NCI-H2029 treated with DMSO at 0.1 percent for 48 hours (cell line): ENCODE measurements around the gene EFCAB9.
"Not testable (repeated sequence)": the region's sequence is repeated elsewhere in the genome, so short reads cannot be mapped to it uniquely, and the experiment has no call there.

Experiments
- DNase-seq: peaks from one replicate; lab custom pipeline; 2025; lab: John Stamatoyannopoulos, UW

The EFCAB9 gene

DNA sequence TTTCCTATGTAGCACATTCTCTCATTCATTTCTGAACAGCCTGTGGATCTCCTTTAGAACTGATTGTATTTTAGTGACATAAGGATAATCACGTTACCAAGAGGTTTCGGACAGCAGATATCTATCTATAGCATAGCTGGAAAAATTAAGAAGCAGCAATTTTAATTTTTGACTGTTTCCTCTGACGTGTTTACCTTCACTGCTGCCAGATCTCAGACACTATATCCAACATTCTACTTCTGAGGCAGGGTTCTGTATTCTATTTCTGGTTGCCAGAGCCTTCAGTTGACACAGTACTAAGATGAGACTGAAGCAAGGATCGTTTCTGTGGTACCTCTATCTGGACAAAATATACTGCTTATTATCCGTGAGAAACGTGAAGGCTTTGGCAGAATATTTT, at the start of gene EFCAB9:
TSS of gene EFCAB9 (plus strand) at position 301 of the 400 bp plus-strand sequence. CDS start at position 302, 1 bp downstream.
- DNase-seq: no peak

DNA sequence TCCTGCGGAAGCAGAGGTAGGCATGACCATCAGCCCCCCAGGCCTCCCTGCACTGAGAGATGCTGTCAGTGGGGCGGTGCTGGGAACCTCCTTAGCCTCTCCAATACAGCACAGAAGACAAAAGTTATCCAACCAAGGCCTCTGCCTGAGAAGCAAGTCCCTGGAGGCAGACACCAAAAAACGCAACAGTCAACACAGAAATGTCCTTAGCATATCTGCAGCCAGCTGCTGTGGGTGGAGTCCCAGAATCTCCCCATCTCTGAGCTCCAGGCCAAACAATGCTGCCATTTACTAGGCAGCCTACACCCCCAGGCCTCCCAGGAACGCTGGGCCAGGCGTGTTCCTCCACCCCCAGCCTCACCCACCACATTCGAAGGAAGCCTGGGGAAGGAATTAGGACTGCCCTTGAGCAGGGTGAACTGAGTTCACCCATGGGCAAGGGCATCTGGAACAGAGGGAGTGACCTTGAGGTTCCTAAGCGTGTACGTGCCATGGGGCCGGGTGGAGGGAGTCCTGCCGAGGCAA, 49.6 kb upstream of the EFCAB9 start:
- DNase-seq: no peak

DNA sequence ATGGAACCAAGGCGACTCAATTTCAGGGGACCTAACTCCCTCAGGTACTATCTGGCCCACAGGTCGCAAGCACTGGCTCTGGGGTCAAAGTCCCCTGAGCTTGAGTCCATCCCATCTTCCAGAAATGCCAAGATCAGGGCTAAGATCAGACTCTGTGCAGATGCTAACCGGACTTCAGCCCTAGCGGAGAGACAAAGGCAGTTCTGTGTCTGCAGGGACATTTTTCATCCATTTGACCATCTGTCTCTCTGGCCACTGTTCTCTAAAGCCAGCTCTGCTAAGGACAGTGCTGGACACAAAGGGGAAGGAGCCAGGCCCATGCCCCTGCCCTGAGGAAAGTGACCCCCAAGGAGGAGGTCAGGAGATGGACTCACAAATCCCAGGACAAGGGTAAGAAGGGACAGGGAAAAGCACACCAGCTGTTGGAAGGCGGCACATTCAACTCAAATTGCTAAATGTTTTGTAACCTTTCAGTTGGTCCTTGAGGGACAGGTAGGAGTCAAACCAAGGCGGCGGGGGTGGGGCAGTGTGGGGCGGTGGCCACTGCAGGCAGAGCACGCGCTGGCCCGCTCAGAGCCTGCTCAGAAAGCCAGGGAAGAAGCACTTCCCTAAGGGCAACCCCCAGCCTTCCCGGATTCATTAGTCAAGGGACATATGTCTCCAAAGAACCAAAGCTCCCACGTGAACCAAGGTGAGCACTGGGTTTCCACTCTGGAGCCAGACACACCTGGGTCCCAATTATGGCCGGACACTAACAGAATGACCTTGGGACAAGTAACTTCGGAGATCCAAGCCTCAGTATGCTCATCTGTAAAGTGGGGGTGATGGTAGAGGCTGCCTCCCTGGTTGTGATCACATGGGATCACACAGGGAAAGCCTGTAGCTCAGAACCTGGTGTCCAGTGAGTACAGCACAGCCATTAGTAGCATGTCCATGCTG, 48.8 kb upstream of the EFCAB9 start:
- no peak for DNase-seq

DNA sequence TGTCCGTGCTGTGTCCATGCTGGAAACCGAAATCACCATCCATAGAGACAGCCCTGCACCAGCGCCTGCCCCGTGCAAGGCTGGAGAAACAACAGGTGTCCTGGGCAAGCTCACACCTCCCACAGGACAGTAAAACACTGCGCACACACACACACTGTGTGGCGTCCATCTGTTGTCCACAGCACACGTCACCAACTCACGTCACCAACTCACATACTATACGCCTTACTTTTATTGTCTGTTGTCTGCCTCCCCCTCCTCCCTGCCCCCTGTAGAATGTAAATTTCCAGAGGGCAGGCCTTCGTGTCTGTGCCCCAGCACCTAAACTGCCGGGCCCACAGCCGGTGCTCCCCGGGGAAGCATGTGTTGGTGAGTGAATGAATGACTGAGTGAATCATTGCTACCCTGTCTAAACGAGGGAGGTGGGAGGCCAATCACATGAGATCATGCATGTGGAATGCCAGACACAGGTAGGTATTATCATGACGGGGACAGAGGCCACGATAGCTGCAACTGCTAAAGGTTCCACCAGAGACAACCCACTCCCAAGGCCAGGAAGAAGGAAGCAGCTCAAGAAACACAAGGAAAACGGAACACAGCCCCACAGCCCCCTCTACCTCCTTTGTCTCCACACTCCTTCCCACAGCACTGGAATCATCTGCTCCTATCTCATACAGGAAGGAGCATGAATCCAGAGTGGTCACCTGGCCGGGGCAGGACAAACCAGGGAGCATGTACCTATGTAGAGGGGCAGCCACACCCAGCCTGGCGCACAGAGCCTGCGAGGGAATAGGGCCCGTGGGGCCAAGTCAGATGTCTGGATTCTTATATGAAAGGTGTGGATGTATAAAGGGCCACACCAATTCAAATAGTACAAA, 47.9 kb upstream of the EFCAB9 start:
- no peak for DNase-seq

DNA sequence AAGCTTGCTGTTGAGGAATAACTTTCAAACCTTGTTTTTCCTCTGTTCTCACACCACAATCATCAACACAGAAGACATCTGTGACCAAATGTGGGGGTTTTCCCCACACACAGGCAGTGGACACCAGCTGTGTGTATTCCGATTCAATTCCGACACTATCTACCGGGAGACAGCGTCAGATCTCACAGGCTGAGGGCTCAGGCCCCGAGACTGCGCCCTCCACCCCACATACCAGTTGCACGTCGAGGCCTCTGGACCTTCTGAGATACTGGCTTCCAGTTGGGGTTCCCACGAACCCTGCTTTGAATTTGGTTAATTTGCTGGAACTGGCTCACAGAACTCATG, 47.3 kb upstream of the EFCAB9 start:
- DNase-seq: no peak

DNA sequence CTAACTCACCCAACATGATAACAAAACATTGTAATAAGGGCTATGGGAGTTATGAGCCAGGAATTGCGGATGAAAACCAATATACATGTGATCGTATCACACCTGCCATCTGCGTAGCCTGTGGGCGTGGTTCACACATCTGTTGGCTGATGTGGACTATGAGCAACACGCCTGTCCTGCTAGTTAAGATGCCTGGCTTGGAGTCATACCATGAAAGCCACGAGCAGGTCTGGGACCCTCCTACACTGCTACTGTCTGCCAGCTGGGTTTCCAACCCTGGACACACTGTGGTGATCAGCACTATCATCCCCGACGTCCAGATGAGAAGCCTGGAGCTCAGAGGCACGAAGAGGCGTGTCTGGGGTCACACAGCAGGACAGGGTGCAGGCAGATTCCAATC, 46.1 kb upstream of the EFCAB9 start:
- no peak for DNase-seq

DNA sequence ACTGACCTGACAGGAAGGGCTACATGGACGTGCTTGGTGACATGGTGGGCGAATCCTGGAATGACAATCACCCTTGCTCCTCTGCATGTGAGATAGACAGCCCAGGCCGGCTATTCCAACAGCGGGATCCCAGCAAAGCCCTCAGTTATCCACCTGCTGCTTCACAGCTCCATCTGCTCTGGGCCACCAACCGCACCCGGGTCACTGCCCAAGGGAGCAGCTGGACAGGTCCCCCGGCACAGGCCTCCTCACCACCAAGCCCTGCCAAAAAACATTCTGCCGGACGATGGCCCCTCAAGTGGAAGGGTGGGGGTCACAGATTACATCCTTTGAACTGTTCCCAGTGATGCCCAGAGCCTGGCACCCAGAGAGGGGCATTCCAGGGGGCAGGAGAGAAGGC, 45.6 kb upstream of the EFCAB9 start:
- DNase-seq: no peak

DNA sequence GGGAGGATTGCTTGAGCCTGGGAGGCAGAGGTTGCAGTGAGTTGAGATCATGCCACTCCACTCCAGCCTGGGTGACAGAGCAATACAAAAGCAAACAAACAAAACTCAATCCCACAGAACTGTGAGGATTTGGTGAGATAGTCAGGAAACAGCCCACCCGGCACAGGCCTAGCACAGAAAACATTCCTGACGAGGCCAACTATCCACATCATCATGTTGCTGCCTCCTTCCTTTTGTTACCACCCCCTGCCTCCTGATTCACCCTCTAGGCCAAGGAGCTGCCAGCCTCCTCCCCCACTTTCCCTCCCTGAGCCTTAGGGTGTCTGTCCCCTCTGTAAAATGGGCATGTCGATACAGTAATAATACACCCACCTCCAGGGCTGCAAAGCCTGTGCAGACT, 44.9 kb upstream of the EFCAB9 start:
- no peak for DNase-seq

DNA sequence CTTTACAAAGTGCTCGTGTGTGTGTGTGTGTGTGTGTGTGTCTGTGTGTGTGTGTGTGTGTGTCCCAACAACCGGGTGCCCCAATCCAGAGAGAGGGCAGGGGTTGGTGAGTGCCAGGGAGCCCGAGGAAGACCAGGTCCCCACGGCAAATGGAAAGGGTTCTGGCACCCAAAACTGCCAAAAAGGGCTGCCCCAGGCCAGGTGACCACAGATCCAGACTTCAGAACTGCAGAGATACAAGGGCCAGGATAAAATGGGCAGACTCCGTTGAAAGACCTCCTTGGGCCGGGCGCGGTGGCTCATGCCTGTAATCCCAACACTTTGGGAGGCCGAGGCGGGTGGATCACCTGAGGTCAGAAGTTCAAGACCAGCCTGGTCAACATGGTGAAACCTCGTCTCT, 44.5 kb upstream of the EFCAB9 start:
- not testable (repeated sequence) for DNase-seq

DNA sequence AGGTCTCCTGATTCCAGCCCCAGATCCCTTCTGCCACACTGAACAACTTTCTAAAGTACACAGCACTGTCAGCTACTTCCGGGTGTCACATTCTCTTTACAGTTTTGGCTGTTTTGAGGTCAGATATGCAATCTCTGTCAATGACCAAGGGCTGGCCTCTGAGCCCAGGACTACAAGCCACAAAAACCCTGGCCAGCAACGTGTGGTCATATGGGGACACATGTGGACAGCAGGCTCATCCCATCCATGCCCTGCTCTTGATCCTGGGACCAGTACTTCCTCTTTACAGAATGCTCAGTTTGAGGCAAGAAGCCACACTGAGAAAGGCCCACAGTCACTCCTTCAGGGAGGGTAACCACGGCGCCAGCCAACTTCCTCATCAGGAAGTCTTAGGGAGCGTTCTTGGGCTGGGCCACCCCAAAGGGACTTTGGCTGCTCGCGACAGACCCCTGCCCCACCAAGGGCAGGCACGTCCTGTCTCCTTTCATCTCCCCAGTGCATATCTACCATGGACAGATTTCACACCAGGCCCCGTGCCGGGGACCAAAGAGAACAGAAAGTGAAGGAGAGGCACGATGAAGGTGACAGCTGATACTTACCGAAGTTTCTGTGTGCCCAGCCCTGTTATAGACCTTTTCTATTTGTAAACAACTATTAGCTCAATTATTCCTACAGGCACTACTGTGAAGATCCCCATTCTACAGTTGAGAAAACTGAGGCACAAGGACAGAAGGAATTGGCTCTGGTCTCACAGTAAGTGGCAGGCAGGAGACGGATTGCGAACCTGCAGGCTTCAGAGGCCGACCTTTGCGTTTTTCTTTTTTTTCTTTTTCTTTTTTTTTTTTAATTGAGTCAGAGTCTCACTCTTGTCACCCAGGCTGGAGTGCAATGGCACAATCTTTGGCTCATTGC, 43.2 kb upstream of the EFCAB9 start:
- DNase-seq: no peak

DNA sequence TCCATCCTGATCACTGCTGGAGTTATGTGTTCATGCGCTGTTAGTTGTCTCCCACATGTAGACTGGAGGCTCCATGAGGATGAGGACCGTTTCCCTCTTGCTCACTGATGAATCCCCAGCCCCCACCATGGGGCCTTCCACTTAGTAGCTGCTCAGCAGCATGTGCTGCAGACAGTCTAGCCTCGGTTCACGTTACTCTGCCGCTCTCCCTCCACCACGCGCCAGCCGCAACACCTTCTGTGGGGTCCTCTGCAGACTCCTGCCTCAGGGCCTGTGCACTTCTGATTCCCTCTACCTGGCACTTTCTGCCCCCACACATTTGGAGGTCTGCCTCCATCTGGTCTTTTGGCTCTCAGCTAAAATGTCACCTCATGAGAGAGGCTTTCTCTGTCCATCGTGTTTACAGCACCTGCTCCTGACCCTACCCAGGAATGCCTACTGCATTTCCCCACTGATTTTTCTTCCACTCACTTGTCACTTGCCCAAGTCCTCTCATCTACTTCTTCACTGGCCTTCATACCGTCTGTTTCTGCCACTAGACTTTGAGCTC, 42.2 kb upstream of the EFCAB9 start:
- DNase-seq: no peak

DNA sequence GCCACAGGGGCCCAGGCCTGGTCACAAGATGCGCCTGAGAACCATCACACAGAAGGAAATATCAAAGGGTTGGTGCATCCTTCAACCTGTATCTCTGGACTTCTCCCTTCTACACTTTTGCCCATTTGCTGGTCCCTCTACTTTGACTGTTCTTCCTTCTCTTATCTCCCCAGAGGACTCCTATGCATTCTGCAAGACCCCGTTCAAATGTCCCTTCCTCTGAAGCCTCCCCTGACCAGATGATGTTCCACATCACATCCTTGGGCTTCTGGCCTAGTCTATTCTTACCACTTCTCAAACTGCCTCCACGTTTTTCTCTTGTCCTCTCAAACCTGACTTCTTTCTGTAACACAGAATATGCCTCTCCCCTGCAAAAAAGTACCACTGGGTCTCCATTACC, 40.3 kb upstream of the EFCAB9 start:
- DNase-seq: no peak

DNA sequence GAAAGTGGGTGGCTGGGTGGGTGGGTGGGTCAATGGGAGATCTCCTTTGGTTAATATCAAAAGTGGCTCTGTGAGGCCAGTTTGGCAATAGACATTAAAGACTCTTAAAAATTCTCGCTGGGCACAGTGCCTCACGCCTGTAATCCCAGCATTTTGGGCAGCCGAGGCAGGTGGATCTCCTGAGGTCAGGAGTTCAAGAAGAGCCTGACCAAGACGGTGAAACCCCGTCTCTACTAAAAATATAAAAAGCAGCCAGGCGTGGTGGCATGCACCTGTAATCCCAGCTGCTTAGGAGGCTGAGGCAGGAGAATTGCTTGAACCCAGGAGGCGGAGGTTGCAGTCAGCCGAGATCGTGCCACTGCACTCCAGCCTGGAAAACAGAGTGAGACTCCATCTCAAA, 38.9 kb upstream of the EFCAB9 start:
- DNase-seq: not testable (repeated sequence)

DNA sequence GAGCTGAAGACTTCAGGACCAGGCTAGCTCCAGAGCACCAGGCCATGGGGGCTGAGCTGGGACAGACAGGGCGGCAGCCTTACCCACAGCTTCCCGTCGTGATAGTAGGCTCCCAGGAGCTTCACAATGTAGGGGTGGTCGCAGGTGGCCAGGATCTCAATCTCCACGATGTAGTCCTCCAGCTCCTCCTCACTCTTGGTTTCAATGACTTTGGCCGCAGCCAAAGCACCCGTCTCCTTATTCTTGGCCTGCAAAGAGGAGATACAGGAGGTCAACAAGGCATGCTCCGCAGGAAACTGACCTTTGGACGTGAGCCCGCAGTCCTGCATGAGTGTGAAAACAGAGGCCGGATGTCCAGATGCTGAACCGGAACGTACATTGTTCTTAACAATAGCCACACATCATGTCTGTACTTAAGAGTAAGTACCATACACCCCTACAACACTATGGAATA, 37.4 kb upstream of the EFCAB9 start:
- no peak for DNase-seq

DNA sequence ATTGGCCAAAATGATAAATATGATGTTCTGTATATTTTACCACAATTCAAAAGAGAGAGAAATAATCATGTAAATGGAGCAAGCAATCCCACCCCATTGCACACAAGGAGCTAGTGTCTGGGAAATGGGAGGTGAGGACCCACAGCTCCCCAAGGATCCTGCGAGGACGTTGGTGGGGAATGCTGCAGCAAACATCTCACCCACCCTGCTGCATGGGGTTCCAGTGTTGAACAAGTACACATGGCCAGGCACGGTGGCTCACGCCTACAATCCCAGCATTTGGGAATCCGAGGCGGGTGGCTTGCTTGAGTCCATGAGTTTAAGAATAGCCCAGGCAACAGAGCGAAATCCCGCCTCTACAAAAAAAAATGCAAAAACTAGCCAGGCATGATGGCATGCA, 35.0 kb upstream of the EFCAB9 start:
- no peak for DNase-seq

DNA sequence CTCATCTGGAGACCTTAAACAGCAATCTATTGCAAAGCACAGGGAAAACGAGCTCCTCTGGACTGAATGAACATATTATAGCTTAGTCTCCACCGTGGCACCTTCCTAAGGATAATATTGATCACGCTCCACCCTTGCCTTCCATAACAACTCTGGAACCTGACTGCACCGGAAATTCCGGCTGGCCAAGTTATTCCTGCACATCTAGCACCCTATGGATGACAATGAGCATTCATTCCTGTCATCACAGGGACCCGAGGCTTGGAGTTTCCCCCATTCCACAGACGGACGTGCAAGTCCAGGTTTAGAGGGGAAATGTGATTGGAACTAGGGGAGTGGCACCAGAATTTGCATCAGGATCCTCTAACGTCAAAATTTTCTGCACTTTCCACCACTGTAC, 33.5 kb upstream of the EFCAB9 start:
- DNase-seq: no peak

DNA sequence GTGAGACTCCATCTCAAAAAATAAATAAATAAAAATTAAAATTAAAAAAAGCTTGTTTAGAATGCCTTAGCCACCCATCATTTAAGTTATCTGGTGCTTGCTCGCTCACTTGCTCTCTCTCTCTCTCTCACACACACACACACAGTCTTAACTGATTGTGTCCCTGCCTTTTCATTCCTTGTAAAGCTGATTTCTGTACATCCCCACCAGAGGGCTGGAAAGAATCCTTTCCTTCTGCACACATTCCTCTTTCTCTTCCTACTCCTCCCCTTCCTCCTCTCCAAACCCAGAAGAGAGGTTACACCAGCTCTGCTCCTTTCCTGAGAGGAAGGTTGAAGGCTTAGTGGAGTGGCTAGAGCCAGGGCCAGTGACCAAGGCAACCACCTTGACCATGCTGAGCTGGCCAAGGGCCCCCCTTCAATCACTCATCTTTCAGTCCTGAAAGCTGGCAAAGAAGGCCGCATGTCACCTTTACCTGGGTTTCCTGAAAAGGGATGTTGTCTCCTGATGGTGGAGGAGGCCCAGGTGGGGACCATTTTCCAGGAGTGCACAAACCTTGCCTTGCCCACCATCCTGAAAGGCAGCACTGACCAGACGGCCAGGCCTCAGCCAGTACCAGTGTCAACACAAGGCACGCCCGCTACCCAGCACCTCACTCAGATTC, 31.5 kb upstream of the EFCAB9 start:
- no peak for DNase-seq

DNA sequence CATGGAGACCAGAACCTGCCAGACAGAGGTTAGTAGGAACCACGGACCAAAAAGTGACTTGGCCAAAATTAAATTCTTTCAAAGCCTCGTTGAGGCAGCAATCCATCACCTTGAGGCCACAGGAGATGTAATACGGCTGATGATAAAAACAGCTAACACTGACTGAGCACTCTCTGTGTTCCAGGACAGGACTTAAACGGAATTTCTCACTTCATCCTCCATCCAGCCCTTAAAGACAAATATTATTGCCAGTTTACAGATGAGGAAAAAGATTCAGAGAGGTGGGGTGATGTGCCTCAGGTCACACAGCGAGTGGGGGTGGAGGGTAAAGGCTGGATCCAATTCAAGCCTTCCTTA, 31.0 kb upstream of the EFCAB9 start:
- no peak for DNase-seq

DNA sequence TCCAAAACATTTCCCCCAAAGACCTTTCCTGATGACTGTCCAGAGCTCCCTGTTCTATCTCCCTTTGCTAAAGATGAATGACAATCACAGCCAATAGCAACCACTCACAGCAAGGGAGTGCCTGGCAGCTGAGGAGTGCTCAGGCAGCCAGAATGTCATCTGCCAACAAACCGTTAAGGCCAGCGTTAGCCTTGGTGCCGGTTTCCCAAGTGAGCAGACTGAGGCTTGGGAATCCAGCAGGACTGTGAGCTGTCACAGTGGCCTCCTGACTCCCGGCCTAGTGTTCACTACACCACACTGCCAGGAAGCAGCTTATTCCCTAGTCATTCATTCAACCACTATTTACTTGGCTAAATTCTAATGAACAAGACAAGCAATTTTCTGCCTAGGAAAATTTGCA, 30.6 kb upstream of the EFCAB9 start:
- no peak for DNase-seq

DNA sequence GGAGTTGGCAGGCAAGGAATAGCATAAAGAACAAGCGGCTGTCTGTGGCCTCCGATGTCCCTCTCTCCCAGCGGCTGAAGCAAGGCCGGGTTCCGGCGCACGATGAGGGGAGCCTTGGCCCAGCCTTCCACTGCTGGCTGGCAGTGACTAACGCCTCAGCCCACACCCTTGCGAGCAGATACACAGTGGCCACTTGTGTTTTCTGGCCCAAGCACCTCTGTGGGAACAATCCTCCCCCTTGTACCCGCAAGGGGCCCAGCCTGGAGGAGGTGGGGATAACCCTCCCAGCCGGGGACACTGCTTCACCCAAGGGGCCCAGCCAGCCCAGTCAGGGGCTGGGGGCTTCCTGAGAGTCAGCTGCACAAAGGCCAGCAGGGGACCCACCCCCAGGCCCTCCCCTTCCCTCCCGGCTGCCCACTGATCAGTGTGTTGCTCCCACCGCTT, 29.2 kb upstream of the EFCAB9 start:
- DNase-seq: no peak

DNA sequence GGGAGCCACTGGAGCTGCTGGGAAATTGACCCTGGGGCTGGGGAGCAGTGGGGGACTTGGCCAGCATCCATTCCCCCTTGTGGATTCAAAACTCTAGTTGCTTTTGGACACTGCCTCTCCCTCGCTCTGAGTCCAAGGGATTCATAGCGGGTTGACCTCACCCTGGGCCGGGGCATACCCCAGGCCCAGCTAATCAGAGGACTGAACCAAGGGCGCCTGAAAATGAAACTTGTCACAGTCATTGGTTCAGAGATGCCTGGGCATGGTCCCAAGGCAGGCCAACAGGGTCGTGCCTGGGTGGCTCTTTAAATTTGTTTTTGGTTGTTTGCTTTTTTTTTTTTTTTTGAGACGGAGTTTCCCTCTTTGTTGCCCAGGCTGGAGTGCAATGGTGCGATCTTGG, 28.5 kb upstream of the EFCAB9 start:
- no peak for DNase-seq
